Cerebellar cortex (tissue), 1 donor: Measurements from ENCODE around the gene ECM1.

Experiments
- DNase-seq: peaks from one replicate; pipeline ENCODE4 v3.0.0-alpha.2; 2015; ENCODE audit warnings: low spot score

The ECM1 gene

DNA sequence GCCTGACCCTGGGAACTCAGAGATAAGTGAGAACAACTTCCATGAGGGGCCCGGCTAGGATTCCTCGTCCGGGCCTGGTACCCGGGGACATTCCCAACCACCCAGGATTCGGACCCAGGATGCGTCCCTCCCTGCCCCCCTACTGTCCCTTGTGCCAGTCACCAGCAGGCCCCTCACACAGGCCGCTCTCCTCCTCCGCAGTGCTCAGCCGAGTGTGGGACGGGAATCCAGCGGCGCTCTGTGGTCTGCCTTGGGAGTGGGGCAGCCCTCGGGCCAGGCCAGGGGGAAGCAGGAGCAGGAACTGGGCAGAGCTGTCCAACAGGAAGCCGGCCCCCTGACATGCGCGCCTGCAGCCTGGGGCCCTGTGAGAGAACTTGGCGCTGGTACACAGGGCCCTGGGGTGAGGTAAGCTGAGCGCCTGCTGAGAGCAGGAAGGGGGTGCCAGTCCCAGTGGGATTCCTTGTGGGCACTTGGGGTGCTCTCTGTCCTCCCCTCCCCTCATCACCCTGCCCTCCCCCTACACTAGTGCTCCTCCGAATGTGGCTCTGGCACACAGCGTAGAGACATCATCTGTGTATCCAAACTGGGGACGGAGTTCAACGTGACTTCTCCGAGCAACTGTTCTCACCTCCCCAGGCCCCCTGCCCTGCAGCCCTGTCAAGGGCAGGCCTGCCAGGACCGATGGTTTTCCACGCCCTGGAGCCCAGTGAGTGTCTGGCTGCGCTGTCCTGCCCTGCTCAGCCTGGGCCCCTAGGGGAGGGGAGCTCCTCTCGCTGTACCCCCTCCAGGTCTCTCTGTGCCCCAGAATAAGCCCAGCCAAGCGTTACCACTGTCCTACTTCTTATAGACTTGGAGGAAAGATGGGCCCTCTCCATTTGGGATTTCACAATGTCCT lies 51.1 kb downstream of the ECM1 start:
- no peak for DNase-seq

DNA sequence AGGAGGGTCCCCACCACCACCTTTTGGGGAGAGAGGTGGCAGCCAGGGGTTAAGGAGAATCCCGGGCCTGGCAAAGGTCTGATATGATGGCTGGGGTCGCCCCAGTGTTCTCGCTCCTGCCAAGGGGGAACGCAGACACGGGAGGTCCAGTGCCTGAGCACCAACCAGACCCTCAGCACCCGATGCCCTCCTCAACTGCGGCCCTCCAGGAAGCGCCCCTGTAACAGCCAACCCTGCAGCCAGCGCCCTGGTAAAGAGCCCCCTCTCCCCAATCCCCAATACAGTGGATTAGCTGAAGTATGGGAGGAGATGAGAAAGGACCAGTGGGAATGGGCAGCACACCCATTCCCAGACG lies 51.7 kb downstream of the ECM1 start:
- no peak for DNase-seq

DNA sequence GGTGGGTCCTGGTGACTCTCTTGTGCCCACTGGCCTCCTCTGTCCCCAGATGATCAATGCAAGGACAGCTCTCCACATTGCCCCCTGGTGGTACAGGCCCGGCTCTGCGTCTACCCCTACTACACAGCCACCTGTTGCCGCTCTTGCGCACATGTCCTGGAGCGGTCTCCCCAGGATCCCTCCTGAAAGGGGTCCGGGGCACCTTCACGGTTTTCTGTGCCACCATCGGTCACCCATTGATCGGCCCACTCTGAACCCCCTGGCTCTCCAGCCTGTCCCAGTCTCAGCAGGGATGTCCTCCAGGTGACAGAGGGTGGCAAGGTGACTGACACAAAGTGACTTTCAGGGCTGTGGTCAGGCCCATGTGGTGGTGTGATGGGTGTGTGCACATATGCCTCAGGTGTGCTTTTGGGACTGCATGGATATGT lies 52.1 kb downstream of the ECM1 start:
- DNase-seq: peak; percentile 68

DNA sequence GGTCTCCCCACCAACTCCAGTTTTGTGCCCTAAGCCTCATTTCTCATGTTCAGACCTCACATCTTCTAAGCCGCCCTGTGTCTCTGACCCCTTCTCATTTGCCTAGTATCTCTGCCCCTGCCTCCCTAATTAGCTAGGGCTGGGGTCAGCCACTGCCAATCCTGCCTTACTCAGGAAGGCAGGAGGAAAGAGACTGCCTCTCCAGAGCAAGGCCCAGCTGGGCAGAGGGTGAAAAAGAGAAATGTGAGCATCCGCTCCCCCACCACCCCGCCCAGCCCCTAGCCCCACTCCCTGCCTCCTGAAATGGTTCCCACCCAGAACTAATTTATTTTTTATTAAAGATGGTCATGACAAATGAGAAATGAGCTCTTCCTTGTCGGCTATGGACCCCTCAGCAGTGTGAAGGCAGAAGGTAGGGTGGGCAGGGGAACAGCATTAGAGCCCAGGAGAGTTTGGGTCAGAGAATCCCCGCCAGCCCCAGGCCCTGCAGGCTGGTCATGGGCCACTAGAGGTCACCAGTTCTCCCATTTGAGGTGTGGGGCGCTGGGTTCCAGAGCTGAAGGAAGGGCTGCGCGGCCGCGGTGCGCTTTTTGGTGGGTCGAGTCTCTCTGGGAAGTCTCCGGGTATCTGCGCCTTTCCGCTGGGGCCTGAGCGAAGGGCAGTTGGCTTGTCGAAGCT lies 52.8 kb downstream of the ECM1 start:
- no peak for DNase-seq

DNA sequence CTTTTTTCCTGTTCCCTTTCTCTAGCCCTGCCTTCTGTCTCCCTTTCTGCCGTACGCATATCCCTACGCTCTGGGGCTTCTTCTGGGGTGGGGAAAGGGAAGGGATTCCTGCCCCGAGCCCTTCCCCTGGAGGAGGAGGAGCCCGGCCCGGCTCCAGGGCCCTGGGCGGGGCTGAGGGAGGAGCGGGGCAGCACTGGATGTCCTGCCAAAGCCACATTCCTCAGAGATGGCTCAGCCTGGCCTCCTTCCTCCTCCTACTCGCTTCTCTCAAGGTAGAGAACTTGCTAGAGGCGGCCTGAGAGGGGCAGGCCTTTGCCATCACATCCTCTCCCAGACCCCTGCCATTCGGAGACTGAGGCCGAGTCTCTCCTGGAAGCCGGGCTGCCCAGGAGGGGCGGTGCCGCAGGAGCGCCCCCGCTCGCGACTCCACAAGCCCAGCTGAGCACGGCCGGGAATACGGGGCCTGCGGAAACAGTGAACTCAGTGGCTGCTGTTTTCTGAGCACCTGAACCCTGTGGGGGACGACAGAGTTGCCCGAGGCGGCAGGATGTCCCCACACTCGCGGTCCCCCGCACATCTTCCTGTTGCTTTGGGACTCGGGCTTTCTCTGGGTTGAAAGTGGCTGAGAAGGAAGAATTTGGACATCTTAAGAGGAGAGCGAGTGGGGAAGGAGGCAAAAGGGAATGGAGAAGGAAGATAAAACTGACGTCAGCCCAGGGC lies 53.5 kb downstream of the ECM1 start:
- DNase-seq: peak; percentile 97

DNA sequence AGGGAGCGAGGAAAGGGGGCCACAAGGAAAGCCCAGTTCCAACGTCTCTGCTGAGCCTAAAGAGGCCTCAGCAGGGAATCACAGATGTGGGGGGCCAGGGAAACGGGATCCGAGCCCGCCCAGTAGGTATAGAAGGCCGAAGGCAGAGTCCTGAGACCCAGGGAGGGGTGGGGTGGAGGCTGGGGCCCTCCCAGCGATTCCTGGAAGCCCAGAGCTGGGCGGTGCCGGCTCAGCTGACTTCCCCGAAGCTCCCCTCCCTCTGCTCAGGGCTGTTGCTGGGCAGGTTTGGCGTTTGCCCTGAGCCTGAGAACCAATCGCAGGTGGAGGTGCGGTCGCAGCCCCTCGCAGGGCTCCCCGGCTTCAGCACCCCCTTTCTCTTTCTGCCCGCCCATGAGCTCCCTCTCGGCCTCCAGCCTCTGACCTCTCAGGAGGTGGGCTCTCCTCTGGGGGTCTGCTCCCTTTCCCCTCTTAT lies 54.1 kb downstream of the ECM1 start:
- peak; percentile 94 for DNase-seq

DNA sequence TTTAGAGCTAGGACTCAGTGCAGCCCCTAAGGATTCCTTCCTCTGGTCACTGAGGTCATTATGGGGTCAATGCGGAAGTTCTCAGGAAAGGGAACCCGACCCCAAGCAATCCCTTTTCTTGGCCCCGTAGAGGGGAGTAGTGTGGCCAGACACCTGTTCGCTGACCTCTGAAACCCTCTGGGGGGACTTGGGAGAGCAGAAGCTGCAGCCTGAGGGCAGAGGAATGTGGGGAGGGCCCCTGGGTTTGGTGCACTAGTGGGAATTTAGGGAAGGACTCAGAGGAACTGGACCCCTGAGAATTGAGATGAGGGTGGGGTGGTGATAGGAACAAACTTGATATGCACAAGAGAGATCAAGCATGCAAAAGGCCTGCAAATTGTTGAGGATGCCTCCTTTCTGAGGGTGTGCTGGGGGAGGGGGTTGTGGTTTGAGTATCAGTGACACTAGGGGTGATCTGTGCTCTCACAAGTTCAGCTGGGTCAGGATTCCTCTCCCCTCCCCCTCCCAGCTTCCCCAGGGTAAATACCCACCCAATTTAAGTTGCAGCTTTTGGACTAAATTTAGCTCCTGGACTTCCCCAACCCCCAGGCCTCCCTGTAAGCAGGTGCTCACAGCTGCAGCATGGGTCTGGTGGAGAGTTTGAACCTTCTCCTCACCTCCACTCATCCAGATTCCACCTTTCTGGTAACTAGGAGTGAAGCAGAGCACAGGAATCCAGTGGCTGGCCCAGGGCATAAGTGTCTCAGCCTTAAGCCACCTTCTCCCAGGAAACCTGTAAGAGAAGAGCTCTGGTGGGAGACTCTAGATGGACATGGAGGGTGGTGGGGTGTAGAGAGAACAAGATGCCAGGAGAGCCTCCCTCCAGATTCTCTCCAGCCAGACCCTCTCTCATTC lies 54.8 kb downstream of the ECM1 start:
- peak; percentile 61 for DNase-seq
